Dendritic cell treated with granulocyte-macrophage colony-stimulating factor and Interleukin-4, amounts not matched to agents 40 ng/mL and 50 ng/mL, for 4 days (primary cell): Measurements from ENCODE around the gene ACAD9.
"Not testable (repeated sequence)": the region's sequence is repeated elsewhere in the genome, so short reads cannot be mapped to it uniquely, and the experiment has no call there.

ENCODE experiments used
- H3K27ac Mint-ChIP-seq: one replicate; pipeline ENCODE4 v1.8.0; 2022; ENCODE audit warnings: mild to moderate bottlenecking, mixed read lengths
- H3K27me3 Mint-ChIP-seq: one replicate; pipeline ENCODE4 v1.8.0; 2022; ENCODE audit warnings: mild to moderate bottlenecking, mixed read lengths
- H3K36me3 Mint-ChIP-seq: one replicate; pipeline ENCODE4 v1.8.0; 2022; ENCODE audit warnings: low read depth, mixed read lengths
- H3K4me1 Mint-ChIP-seq: one replicate; pipeline ENCODE4 v1.8.0; 2022; ENCODE audit warnings: low read depth, mixed read lengths
- H3K4me3 Mint-ChIP-seq: one replicate; pipeline ENCODE4 v1.8.0; 2022; ENCODE audit warnings: mild to moderate bottlenecking, moderate library complexity, mixed read lengths
- H3K9me3 Mint-ChIP-seq: one replicate; pipeline ENCODE4 v1.8.0; 2022; ENCODE audit warnings: mixed read lengths
- intact Hi-C: fragments of 100-400 bp; cut with micrococcal nuclease; formaldehyde crosslinking; loops from one replicate; pipeline ENCODE4 v1.15.0; 2022

The ACAD9 gene

DNA sequence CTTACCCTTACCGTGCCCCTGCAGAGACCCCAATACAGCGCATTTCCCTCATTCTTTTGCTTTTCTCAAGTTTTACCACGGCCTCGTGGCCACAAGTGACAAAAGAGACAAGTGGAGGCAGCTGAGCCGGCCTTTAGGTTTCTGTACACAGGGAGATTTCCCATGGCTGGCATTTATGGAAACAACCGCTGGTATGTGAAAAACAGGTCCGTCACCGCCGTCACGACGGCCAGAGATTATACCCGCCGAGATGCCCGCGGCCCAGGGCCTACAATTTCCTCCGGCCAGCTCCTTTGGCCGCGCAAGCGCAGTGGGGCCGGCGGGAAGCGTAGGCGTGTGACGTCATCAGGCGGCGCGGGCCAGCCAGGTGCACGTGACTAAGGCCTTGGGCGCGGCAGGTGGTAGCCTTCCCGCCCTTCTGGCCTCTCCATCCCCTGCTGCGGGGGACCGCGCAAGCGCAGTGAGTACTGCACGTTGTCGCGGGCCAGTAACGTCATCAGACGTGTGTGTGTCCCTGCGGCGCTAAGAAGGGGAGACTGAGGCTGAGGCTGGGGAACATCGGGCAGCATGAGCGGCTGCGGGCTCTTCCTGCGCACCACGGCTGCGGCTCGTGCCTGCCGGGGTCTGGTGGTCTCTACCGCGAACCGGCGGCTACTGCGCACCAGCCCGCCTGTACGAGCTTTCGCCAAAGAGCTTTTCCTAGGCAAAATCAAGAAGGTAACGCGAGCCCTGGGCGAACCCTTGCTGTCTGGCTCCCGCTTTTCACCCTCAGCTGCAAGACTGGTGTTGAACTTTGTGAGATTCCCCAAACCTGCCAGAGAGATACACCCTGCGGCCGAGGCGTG is at the start of gene ACAD9:
Gene ACAD9, plus strand, starts transcription at position 496 of the 845 bp plus-strand sequence. Its CDS starts 72 bp downstream, at position 568.
- Mint-ChIP-seq H3K4me3 (peak within 1 kb of the TSS; percentile 93), H3K36me3 (peaks cover 39% of the 10 kb centered on the region), H3K9me3 (no peaks in the 10 kb centered on the region), H3K27me3 (no peaks in the 10 kb centered on the region), H3K4me1 (peaks cover 76% of the 10 kb centered on the region), H3K27ac (peak within 1 kb of the TSS; percentile 97)
- intact Hi-C loops: no loop called here

DNA sequence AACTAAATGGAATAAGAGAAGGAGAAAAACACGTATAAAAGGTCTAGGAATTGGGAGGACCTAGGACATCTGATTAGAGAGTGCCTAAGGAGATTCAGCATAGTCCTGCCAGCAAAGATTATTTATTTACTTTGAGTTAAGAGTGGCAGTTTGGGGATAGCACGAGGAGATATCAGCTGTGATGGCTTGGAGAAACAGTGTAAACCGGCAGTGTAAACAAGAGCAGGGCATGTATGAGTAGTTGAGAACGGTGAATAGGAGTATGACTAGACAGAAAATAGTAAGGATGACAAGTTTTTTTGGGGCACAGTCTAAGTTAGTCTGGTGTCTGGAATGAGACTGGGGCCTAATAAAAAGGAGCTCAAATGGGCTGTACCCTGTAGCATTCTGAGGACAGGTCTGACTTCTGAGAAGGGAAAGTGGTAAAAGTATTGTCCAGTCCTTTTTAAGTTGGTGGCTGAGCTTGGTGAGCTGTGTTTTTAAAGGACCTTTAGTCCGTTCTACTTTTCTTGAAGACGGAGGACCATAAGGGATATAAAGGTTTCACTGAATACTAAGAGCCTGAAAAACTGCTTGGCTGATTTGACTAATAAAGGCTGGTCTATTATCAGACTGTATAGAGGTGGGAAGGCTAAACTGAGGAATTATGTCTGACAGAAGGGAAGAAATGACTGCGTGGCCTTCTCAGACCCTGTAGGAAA is 49.3 kb upstream of the ACAD9 start:
- H3K9me3 Mint-ChIP-seq, H3K27ac Mint-ChIP-seq, H3K36me3 Mint-ChIP-seq, H3K4me1 Mint-ChIP-seq, H3K4me3 Mint-ChIP-seq, intact Hi-C loops, H3K27me3 Mint-ChIP-seq: not testable (repeated sequence)

GRCh38 chr3:128830762-128831161 is 48.7 kb upstream of the ACAD9 start:
- intact Hi-C loops, H3K36me3 Mint-ChIP-seq, H3K9me3 Mint-ChIP-seq, H3K27me3 Mint-ChIP-seq, H3K4me1 Mint-ChIP-seq, H3K27ac Mint-ChIP-seq, H3K4me3 Mint-ChIP-seq: not testable (repeated sequence)

DNA sequence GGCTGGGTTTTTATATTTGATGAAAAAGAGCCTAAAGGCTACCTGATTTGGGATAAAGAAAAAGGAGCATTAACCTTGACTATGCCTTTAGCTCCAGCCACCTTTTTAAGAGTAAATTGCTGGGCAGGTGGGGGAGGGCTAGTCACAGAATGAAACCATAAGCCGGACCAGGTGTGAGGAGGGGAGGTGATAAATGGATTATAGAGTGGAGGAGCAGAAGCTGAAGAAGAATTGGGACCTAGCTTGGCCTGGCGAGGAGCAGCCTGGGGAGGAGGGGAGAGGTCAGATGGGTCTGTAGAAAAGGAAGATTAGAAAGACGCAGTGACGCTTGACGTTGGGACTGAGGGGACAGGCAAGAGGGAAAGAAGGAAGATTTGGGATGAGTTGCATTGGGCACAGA is 46.4 kb upstream of the ACAD9 start:
- H3K27ac Mint-ChIP-seq, H3K4me3 Mint-ChIP-seq, H3K4me1 Mint-ChIP-seq, intact Hi-C loops, H3K36me3 Mint-ChIP-seq, H3K27me3 Mint-ChIP-seq, H3K9me3 Mint-ChIP-seq: not testable (repeated sequence)

DNA sequence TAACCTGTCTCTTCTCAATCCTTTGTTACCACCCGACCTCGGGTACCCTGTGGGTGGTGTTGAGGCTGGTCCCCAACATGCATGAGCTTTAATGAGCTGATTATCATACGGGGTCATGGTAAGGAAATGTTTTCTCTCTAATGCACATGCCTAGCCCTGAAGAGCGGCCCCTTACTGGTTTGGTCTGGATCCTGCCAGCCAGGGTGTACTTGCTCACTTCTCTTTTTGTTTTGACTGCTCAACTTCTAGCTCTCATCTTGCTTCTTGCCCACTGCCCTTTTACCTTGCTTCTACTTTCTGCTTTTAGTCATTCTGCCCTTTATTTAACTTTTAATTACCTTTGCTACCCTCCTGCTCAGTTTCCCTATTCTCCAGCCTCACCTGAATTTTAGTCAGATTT is 44.3 kb upstream of the ACAD9 start:
- intact Hi-C loops: no loop called here
- H3K27ac Mint-ChIP-seq: no peak overlapping the region
- no peaks in the 10 kb centered on the region for H3K27me3 Mint-ChIP-seq
- H3K4me3 Mint-ChIP-seq: no peak overlapping the region
- H3K9me3 Mint-ChIP-seq: no peaks in the 10 kb centered on the region
- no peaks in the 10 kb centered on the region for H3K36me3 Mint-ChIP-seq
- H3K4me1 Mint-ChIP-seq: peaks cover 7% of the 10 kb centered on the region

GRCh38 chr3:128841926-128842920 is 37.2 kb upstream of the ACAD9 start:
- no peaks in the 10 kb centered on the region for H3K9me3 Mint-ChIP-seq
- H3K27ac Mint-ChIP-seq: no peak overlapping the region
- no peaks in the 10 kb centered on the region for H3K36me3 Mint-ChIP-seq
- H3K27me3 Mint-ChIP-seq: no peaks in the 10 kb centered on the region
- peaks cover 48% of the 10 kb centered on the region for H3K4me1 Mint-ChIP-seq
- no peak overlapping the region for H3K4me3 Mint-ChIP-seq
- intact Hi-C loops: no loop called here

- intact Hi-C loops: no loop called here
- H3K4me3 Mint-ChIP-seq: no peak overlapping the region
- no peaks in the 10 kb centered on the region for H3K36me3 Mint-ChIP-seq
- H3K4me1 Mint-ChIP-seq: peaks cover 70% of the 10 kb centered on the region
- no peak overlapping the region for H3K27ac Mint-ChIP-seq
- H3K9me3 Mint-ChIP-seq: no peaks in the 10 kb centered on the region
- no peaks in the 10 kb centered on the region for H3K27me3 Mint-ChIP-seq
Measured at GRCh38 chr3:128844502-128844901, 34.9 kb upstream of the ACAD9 start.

- no peaks in the 10 kb centered on the region for H3K36me3 Mint-ChIP-seq
- H3K27me3 Mint-ChIP-seq: no peaks in the 10 kb centered on the region
- no peaks in the 10 kb centered on the region for H3K9me3 Mint-ChIP-seq
- peak overlapping the region; percentile 37 for H3K4me3 Mint-ChIP-seq
- peak overlapping the region; percentile 76 for H3K27ac Mint-ChIP-seq
- intact Hi-C loops: no loop called here
- H3K4me1 Mint-ChIP-seq: peaks cover 76% of the 10 kb centered on the region
Measured at GRCh38 chr3:128845119-128845777, 34.2 kb upstream of the ACAD9 start.

- H3K27me3 Mint-ChIP-seq: no peaks in the 10 kb centered on the region
- H3K36me3 Mint-ChIP-seq: no peaks in the 10 kb centered on the region
- no peaks in the 10 kb centered on the region for H3K9me3 Mint-ChIP-seq
- H3K4me3 Mint-ChIP-seq: peak overlapping the region; percentile 41
- peaks cover 75% of the 10 kb centered on the region for H3K4me1 Mint-ChIP-seq
- intact Hi-C loops: no loop called here
- H3K27ac Mint-ChIP-seq: peak overlapping the region; percentile 76
Measured at GRCh38 chr3:128845778-128846485, 33.5 kb upstream of the ACAD9 start.

- intact Hi-C loops: no loop called here
Measured at GRCh38 chr3:128846486-128846891, 32.9 kb upstream of the ACAD9 start.

DNA sequence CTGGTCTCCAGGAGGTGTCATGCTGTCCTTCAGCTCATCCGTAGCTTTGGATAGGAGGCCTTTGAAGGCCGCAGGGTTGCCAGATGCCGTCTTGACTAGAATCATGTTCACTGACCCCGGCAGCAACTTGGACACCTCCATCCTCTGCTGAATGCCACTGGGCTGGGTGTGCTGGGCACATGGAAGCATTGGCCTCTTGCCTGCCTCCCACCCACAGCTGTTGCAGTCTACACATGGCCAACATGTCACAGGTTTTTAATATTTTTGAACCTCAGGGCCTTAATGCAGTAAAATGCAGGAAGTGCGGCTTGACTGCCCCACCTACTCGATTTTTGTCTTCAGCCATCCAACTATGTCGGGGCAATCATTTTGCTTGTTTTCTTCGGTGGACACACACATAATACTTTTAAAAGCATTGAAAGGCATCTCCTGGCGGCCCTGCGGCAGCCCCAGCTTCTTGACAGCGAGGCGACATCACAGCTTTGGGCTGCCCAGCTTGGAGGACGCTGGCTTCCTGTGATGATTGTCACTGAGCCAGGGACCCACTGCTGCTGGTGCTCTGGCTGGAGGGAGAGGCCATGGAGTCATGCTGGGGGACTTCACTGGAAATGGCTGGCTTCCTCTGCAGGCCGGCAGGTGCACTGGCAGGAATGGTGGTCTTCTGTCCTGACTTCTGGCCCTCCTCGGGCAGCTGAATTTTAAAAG is 31.6 kb upstream of the ACAD9 start:
- Mint-ChIP-seq H3K4me1 (peaks cover 63% of the 10 kb centered on the region), H3K9me3 (no peaks in the 10 kb centered on the region), H3K27ac (no peak overlapping the region), H3K4me3 (no peak overlapping the region), H3K27me3 (no peaks in the 10 kb centered on the region), H3K36me3 (no peaks in the 10 kb centered on the region)
- intact Hi-C loops: no loop called here

More at GRCh38 chr3:128846486-128846891, 32.9 kb upstream of the ACAD9 start:
- Mint-ChIP-seq H3K27me3 (no peaks in the 10 kb centered on the region), H3K9me3 (no peaks in the 10 kb centered on the region), H3K4me1 (peaks cover 70% of the 10 kb centered on the region), H3K4me3 (peak overlapping the region; percentile 41), H3K36me3 (no peaks in the 10 kb centered on the region), H3K27ac (peak overlapping the region; percentile 76)

DNA sequence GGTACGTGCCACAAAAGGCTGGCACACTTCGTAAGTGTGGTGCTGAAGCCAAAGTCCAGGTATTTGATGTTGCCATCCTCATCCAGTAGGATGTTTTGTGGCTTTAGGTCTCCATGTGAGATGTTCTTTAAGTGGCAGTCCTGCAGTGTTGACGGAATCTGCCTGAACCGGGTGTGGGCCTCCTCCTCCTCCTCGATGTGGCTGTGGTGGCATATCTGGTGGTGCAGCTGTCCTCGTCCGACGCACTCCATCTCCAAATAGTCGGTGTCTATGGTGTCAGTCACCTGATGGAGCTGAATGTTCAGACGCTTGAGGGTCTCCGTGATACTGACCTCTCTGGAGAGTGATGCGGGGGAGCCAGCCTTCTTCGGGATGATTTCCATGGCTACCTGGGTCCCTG is 30.5 kb upstream of the ACAD9 start:
- intact Hi-C loops: no loop called here
- H3K36me3 Mint-ChIP-seq: peaks cover 10% of the 10 kb centered on the region
- H3K4me3 Mint-ChIP-seq: no peak overlapping the region
- no peak overlapping the region for H3K27ac Mint-ChIP-seq
- no peaks in the 10 kb centered on the region for H3K27me3 Mint-ChIP-seq
- peaks cover 8% of the 10 kb centered on the region for H3K9me3 Mint-ChIP-seq
- peaks cover 68% of the 10 kb centered on the region for H3K4me1 Mint-ChIP-seq
